A673 (cell line): ENCODE measurements around the gene MSH3. TPM values are rescaled to one million over a fixed set of nuclear protein-coding genes. Genes with fewer than 3 reads are reported as not detected.

Experiments
- BruUV-seq: library from RNA; stranded (reverse); fragments of 400-500 nt; replicated peaks from 2 replicates; lab custom pipeline; 2021; lab: Mats Ljungman, UMichigan
- CTCF ChIA-PET: fragments of 300-600 bp; sonication (Branson Sonifier 250); formaldehyde crosslinking; loops from one replicate; lab custom pipeline; 2022; ENCODE audit warnings: antibody characterized with exemption; lab: Charles Lee
- POLR2A ChIA-PET: fragments of 300-600 bp; sonication (Branson Sonifier 250); formaldehyde crosslinking; loops from one replicate; lab custom pipeline; 2022; ENCODE audit warnings: antibody characterized with exemption; ENCODE audit not compliant: low non-redundant PET; lab: Charles Lee
- DNase-seq: peaks from one replicate; pipeline ENCODE4 v3.0.0-alpha.2; 2015; ENCODE audit warnings: low spot score
- H3K27ac ChIP-seq: fragments of 200-600 bp; sonication (generic); 2 replicates; pipeline ENCODE4 v1.5.1; 2016; ENCODE audit warnings: mixed run types, low read depth, mild to moderate bottlenecking, mixed read lengths, antibody characterized with exemption, low read length; ENCODE audit not compliant: poor library complexity, severe bottlenecking
- H3K27me3 ChIP-seq: fragments of 200-600 bp; sonication (generic); replicated peaks from 2 replicates; pipeline ENCODE4 v1.6.1; 2017; ENCODE audit warnings: mixed run types, low read depth, mild to moderate bottlenecking, mixed read lengths, antibody characterized with exemption, low read length; ENCODE audit not compliant: insufficient read depth, poor library complexity
- H3K36me3 ChIP-seq: fragments of 200-600 bp; sonication (generic); 2 replicates; pipeline ENCODE4 v1.6.1; 2016; ENCODE audit warnings: mixed run types, mild to moderate bottlenecking, mixed read lengths, antibody characterized with exemption, low read length; ENCODE audit not compliant: insufficient read depth, poor library complexity, severe bottlenecking
- H3K4me1 ChIP-seq: fragments of 200-600 bp; sonication (generic); 2 replicates; pipeline ENCODE4 v1.6.1; 2017; ENCODE audit warnings: mixed run types, mild to moderate bottlenecking, mixed read lengths, antibody characterized with exemption, low read length; ENCODE audit not compliant: insufficient read depth, poor library complexity, severe bottlenecking
- H3K4me3 ChIP-seq: fragments of 200-600 bp; sonication (generic); 2 replicates; pipeline ENCODE4 v1.5.1; 2016; ENCODE audit warnings: low read depth, mixed run types, mild to moderate bottlenecking, mixed read lengths, low read length; ENCODE audit not compliant: poor library complexity, severe bottlenecking
- H3K9me3 ChIP-seq: fragments of 200-600 bp; sonication (generic); 2 replicates; pipeline ENCODE4 v1.6.1; 2016; ENCODE audit warnings: mixed run types, low read depth, mild to moderate bottlenecking, mixed read lengths, antibody characterized with exemption, low read length; ENCODE audit not compliant: poor library complexity, severe bottlenecking
- EZH2 ChIP-seq: fragments of 200-600 bp; sonication (generic); IDR thresholded peaks from 2 replicates; pipeline ENCODE4 v1.6.1; 2017; ENCODE audit warnings: borderline replicate concordance, low read depth, mild to moderate bottlenecking, mixed read lengths, antibody characterized with exemption, low read length; ENCODE audit not compliant: poor library complexity, severe bottlenecking
- intact Hi-C: fragments of 100-400 bp; cut with micrococcal nuclease; formaldehyde crosslinking; loops from one replicate; pipeline ENCODE4 v1.10.0; 2022; ENCODE audit not compliant: unreplicated experiment
- total RNA-seq: library from RNA; stranded (reverse); gene quantifications from 2 replicates; pipeline ENCODE4 v1.2.3, GENCODE V29; 2021
- TF ChIP-seq, protein P1 (sequence below): fragments of 300-800, 200-600 bp; sonication (generic); conservative IDR thresholded peaks from 2 replicates; pipeline ENCODE4 v1.5.1; 2017; ENCODE audit warnings: low read depth, mild to moderate bottlenecking, antibody characterized with exemption, low read length, moderate library complexity, mixed read lengths

Gene MSH3
- total RNA-seq, 1 experiment from 2014 or later, result 16.2 TPM

GRCh38 chr5:80796846-80797245 is 142.4 kb downstream of the MSH3 start:
- intact Hi-C loops, result no loop called here
- H3K9me3 ChIP-seq, result no peaks in the 10 kb centered on the region
- BruUV-seq, result no TSS peak
- peaks cover 3% of the 10 kb centered on the region for H3K36me3 ChIP-seq
- no peak overlapping the region for H3K4me3 ChIP-seq
- CTCF ChIA-PET, result no interaction called here
- POLR2A ChIA-PET, result interaction anchor here (0.6 kb wide), 1 partner anchor 15 kb away, joined by 19 read pairs; no protein-coding TSS in a partner anchor
- TF ChIP-seq, protein P1, sequence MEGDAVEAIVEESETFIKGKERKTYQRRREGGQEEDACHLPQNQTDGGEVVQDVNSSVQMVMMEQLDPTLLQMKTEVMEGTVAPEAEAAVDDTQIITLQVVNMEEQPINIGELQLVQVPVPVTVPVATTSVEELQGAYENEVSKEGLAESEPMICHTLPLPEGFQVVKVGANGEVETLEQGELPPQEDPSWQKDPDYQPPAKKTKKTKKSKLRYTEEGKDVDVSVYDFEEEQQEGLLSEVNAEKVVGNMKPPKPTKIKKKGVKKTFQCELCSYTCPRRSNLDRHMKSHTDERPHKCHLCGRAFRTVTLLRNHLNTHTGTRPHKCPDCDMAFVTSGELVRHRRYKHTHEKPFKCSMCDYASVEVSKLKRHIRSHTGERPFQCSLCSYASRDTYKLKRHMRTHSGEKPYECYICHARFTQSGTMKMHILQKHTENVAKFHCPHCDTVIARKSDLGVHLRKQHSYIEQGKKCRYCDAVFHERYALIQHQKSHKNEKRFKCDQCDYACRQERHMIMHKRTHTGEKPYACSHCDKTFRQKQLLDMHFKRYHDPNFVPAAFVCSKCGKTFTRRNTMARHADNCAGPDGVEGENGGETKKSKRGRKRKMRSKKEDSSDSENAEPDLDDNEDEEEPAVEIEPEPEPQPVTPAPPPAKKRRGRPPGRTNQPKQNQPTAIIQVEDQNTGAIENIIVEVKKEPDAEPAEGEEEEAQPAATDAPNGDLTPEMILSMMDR, result no peak
- TF ChIP-seq EZH2, result no peak
- no peaks in the 10 kb centered on the region for H3K27me3 ChIP-seq
- DNase-seq, result no peak
- no peaks in the 10 kb centered on the region for H3K4me1 ChIP-seq
- no peak overlapping the region for H3K27ac ChIP-seq

DNA sequence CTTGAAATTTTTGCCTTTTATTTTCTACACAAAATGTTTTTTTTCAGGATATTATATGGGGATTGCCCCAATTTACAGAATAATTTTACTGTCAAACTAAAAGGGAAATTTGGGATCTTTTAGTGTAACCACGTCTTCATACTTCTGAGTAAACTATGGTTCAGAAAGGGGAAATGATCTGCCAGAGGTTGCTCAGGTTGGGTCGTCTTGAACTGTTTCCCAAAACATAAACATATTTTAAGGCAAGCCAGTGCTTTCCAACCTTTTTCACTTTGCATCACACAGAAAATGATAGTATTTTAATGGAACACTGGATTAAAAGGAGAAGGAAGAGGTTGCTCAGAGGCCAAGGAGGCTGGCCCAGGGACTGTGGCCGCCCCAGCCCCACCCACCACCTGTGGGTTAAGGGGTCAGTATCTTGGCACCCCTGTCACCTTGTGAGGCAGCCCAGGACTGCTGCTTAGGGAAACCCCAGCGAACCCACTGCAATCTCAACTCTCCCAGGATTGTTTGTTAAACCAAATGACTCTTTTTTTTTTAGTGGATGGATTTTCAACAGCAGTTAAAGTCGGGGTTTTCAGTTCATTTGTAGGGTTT is 143.1 kb downstream of the MSH3 start:
- TF ChIP-seq, protein P1, result no peak
- TF ChIP-seq EZH2, result no peak
- no peaks in the 10 kb centered on the region for H3K9me3 ChIP-seq
- POLR2A ChIA-PET, result interaction anchor here (0.6 kb wide), 1 partner anchor 14 kb away, joined by 19 read pairs; no protein-coding TSS in a partner anchor
- no peak overlapping the region for H3K4me3 ChIP-seq
- H3K36me3 ChIP-seq, result peaks cover 3% of the 10 kb centered on the region
- H3K27me3 ChIP-seq, result no peaks in the 10 kb centered on the region
- CTCF ChIA-PET, result no interaction called here
- no peak for DNase-seq
- H3K27ac ChIP-seq, result no peak overlapping the region
- no TSS peak for BruUV-seq
- no peaks in the 10 kb centered on the region for H3K4me1 ChIP-seq
- intact Hi-C loops, result no loop called here

DNA sequence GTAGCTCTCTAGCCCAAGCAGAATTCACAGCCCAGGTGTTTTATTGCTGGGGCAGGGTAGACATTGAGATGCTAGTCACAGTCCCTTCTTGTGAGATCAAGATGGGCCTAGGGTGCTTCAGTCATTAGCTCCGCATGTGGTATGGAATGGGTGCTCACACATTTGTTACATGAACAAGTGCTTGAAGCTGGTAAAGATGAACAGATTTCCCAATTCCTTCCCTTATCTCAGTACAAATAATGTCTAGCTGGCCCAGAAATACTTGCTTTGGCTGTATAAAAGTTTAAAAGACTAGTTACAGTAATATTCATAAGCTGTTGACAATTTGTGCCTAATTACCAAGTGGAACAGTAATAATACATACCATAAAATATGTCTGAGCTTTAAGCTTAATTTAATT is 143.7 kb downstream of the MSH3 start:
- no peaks in the 10 kb centered on the region for H3K4me1 ChIP-seq
- no peak overlapping the region for H3K4me3 ChIP-seq
- TF ChIP-seq, protein P1, result no peak
- no peak for TF ChIP-seq EZH2
- ChIA-PET CTCF (no interaction called here), POLR2A (no interaction called here)
- no peaks in the 10 kb centered on the region for H3K9me3 ChIP-seq
- H3K36me3 ChIP-seq, result peaks cover 2% of the 10 kb centered on the region
- DNase-seq, result no peak
- no peak overlapping the region for H3K27ac ChIP-seq
- H3K27me3 ChIP-seq, result no peaks in the 10 kb centered on the region
- intact Hi-C loops, result no loop called here
- BruUV-seq, result no TSS peak
